NT2/D1 (cell line): ENCODE data around the gene USP35.

ENCODE experiments used
- SUZ12 ChIP-seq: IDR thresholded peaks from 2 replicates; pipeline ENCODE4 v1.6.1; 2011; ENCODE audit not compliant: insufficient read length, insufficient read depth; ENCODE audit errors: extremely low read depth
- YY1 ChIP-seq: IDR thresholded peaks from 2 replicates; pipeline ENCODE4 v1.6.1; 2011; ENCODE audit not compliant: insufficient read length, insufficient read depth

- no peak for TF ChIP-seq YY1
- no peak for TF ChIP-seq SUZ12
Observed at GRCh38 chr11:78221396-78222315, 32.9 kb downstream of the USP35 start.
